Measurements from ENCODE around the gene A1BG.

- TF ChIP-seq EZH2 (IDR thresholded peaks at IDR 0.05) (no peak), CTCF (IDR thresholded peaks at IDR 0.05) (no peak), EZH2phosphoT487 (IDR thresholded peaks at IDR 0.05) (no peak)
Measured at GRCh38 chr19:58304255-58304654, 49.0 kb downstream of the A1BG start.

All from neural progenitor cell (in vitro differentiated cells).